ENCODE results near the gene FARP2.

The FARP2 gene

DNA sequence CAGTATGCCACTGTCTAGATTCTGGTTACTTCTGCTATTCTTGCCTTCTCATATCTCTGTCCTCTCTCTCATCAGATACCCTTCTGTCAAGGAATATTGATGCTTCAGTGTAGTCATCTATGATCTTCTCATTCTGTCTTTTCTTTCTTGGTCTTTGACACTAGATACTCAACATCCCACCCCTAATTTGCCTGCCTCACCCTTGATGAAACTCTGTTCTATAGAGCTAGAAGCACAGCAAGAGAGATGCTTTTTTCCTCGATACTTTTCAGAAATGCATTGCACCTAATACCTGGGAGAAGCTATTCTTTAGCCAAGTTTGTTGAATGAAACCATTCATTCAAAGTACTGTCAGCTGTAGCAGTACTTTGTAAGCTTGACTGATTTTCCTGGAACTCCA is 30.8 kb upstream of the FARP2 start:
- DNase-seq (ENCODE audit: low read depth in 2 of 2) = no peak

DNA sequence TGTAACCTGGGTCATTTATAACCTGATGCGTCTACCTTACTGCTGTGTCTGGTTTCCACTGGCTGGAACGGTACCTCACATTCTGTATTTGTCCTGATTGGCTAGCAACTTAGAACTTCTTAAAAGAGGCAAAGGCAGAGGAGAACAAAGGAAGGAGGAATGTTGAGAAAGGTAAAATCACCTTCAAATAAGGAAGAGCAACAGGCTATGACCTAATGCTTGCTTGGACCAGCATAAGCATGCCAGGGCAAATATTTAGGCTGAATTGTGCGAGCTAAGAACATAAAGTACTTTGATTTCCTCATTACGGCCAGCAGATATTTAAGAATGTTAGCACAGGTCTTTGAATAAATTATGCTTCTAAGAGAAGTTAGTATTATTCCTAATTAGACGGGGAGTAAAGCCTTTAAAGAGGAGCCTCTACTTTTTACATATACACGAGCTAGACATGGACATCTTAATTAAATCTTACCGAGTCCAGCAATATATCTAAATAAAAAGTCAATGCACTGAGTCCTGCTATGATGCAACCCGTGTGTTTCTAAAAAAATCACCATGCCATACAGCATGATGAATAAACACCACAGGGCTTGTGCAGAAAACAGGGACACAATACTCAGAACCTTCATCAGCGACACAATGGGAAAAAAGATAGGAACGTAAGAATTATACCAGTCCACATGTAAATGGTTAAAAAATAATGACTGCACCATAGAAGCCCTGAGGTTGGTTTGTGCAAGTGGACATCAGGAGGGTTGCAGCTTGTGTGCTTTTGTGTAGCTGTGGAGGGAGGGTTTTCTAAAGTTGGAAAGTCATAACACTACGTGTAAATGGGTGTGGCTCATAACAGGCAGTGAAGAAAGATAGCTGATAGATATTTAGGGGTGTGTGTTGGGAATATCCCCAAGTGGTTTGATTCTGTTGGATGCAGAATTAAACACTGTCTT is 26.1 kb upstream of the FARP2 start:
- no peak for DNase-seq (ENCODE audit: low read depth in 2 of 2)

DNA sequence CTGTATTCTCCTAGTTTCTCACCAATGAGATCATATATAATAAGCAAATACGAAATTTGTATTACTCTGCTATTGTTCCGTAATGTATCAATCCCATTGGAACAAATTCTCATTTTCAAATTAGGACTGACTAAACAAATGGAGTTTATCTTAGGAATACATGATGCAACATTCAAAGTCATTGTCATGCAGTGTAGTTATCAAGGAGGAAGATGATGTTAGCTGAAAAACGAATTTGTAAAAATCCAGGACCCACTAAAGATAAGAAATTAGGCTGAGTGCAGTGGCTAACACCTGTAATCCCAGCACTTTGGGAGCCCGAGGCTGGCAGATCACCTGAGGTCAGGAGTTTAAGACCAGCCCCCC is 25.5 kb upstream of the FARP2 start:
- no peak for DNase-seq (ENCODE audit: low read depth in 2 of 2)

DNA sequence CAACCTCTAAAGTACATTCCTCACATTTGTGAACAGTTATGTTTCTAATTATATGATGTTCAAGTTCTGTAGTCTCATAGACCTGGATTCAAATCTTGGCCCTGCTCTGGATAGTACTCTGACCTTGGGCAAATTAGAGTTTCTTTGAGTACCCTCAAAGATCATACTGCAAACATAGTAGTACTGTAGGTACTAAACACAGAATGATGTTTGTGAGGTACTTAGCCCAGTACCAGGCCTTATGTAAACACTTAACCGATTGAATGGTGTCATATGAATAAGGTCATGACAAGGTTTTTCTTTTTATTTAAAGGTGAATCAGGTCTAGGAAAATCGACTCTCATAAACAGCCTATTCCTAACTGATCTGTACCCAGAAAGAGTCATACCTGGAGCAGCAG is 21.3 kb upstream of the FARP2 start:
- no peak for DNase-seq (ENCODE audit: low read depth in 2 of 2)

DNA sequence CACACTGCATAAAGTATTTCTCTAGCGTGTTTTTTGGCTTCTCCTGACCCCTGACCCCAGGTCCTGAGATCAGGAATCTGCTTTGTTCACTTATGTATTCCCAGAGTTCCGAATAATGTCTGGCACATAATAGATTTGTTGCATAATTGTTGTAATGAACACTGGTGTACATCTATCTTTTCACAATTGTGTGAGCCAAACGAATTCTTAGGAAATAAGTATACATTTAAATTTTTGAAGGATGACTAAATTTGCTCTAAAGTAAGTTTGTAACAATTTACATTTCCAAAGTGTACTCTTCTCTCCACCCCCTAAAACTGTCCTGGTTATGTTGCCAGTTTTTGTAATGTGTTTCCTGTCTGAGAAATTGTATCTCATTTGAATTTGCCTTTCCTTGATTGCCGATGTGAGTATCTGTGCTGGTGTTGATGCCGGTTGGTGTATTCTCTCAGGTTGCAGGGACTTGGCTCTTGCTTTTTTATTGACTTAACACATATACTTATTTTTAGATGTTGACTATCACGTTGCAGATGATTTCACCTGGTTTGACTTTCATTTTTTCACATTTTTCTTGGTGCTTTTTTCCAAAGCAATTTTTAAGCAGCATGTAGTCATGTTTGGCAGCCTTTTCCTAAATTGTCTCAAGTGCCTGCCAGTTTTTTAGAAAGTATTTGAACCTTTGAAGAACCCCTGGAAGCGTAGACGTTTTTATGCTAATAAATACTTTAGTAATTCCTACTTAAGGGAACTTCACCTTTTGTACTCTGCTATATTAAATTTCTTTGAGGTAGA is 16.1 kb upstream of the FARP2 start:
- DNase-seq (ENCODE audit: low read depth in 2 of 2) = no peak

DNA sequence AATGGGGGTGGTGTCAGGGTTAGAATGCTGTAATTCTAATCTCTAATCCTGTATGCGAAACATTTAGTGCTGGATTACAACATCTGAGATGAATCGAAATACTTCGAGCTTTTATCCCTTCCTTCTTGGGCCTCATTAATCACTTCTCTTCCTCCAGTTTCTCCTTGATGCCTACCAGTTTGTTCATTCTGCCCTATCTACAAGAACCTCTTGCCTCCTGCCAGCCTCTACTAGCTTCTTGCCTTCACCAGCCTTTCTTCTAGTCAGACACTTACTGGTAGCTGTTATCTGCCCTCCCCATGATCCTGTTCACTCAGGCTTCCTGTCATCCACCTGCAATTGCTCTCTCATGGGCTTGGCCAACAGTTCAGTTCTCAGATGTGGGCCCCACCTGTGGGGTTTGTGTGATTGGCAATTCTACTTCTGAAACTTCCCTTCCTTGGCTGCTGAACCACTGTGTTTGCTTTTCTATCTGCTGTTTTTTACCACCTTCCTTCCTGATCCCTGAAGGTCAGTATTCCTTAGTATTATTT is 15.4 kb upstream of the FARP2 start:
- DNase-seq (ENCODE audit: low read depth in 2 of 2) = no peak

DNA sequence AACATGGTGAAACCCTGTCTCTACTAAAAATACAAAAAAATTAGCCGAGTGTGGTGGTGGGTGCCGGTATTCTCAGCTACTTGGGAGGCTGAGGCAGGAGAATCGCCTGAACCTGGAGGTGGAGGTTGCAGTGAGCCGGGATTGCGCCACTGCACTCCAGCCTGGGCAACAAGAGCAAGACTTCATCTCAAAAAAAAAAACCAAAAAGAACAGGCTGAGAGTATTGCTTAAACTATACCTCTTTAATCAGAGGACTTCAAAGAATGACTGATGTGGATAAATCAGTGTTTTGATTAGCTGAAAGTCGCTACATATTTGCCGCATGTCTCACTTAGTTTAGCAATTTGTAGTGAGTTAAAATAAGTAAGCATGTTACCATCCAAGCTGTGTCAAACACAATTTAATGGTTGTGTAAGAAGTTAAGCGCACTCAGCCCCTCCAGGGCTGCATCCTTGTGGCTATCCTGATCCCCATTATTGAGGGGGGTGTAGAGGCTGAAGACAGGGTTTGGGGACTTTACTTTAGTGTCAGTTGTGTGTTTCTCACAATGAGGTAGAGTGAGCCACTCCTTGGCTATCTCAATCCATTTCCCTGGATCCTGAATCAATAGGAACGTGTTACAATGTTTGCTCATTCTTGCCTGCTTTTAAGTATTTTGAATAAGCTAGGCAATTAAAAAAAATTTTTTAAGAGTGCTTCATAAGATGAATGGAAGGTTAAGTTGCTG is 11.0 kb upstream of the FARP2 start:
- DNase-seq (ENCODE audit: low read depth in 2 of 2) = no peak

DNA sequence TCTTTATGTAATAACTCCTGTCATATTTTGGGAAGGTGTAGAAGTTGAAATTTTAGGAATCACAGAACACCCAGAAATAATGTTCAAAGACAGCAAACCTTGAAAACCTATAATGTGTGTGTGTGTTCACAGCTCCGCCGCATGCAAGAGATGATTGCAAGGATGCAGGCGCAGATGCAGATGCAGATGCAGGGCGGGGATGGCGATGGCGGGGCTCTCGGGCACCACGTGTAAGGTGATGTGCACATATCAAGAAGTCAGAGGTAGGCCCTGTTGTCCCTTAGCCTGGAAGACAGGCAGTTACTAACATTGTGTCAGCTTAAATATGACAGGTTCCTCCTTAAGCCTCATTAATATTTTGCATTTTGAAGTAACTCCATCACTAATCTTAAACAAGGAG is 6.1 kb upstream of the FARP2 start:
- DNase-seq (ENCODE audit: low read depth in 2 of 2) = no peak

DNA sequence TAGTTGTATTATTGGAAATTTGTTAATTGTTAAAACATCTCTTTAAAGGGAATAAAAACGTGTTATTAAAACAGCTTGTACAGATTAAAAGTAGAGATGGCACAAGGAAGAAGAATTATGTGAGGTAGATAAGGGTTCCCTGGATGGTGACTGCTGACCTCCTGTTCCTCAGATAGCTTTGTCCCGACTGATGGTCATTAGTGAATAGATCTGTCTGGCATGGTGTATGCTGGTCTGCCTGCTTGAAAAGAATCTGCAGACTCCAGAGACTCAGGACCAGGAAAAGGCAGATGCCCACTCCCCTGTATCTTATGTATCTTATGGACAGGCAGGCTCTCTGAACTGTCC is 5.6 kb upstream of the FARP2 start:
- no peak for DNase-seq (ENCODE audit: low read depth in 2 of 2)

DNA sequence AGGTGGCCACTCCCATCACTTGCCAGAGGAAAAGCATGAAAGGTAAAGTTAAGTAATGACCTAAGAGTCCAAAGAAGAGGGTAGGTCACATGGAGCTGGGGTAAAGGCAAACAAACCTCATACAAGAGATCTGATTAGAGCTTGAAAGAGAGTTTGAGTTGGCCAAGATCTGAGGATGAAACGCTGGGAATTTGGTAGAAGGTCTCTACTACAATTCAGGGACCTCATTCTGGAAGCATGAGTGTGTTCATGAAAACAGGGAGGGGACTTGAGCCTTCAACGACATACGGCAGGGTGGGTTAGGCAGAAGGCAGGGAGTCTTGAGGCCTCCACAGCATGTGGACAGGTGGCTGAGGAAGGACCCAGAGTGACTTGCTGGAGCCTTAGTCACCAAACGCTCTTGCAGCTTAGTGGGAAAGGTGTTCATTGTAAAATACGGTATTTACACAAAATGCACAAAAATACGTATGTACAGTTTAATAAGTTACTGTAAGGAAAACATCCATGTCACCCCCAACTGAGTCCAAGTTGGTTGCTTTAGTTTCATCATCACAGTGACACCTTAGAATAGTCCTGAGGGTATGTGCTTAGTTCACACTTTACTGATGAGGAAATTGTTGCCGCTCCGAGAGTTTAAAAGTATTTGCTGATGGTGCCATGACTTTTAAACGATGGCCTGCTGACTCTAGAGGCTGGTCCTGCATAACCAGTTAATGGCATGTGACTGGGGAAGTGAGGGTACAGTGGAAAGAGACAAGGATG is 5.0 kb upstream of the FARP2 start:
- no peak for DNase-seq (ENCODE audit: low read depth in 2 of 2)

DNA sequence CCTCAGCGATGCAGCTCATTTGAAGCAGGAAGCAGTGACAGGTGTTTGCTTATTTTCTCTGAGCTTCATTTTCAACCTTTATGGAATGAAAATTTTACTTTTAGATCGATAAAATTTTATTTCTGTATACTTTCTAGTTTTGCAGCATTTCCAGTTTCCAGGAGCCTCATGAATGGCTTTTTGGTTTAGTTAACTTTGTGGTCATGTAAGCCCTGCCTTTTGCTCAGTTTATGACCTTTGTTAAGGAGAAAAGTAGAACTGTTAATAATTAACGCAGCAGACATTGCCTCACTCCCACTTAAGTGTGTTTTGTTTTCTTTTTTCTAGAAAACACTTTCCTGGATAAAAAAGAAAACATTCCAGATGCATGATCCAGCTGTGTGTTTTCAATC is 4.4 kb upstream of the FARP2 start:
- DNase-seq (ENCODE audit: low read depth in 2 of 2) = no peak

DNA sequence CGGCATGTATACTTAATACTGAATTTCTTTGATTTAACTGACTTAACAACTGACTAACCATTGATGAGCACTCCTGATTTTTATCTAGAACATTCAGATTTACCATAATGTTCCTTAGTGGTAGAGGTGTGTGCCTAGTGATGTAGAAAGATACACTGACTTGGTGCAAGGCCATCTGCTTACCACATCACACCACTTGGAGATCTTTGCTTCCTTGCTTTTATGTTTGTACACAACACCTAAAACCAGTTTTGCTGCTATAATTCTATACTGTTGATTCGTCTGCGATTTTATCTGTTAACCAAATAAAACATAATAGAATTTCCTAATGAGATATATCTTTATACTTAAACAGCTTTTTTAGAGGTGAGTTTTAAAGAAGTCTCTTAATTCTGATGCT is 3.9 kb upstream of the FARP2 start:
- DNase-seq (ENCODE audit: low read depth in 2 of 2) = no peak

DNA sequence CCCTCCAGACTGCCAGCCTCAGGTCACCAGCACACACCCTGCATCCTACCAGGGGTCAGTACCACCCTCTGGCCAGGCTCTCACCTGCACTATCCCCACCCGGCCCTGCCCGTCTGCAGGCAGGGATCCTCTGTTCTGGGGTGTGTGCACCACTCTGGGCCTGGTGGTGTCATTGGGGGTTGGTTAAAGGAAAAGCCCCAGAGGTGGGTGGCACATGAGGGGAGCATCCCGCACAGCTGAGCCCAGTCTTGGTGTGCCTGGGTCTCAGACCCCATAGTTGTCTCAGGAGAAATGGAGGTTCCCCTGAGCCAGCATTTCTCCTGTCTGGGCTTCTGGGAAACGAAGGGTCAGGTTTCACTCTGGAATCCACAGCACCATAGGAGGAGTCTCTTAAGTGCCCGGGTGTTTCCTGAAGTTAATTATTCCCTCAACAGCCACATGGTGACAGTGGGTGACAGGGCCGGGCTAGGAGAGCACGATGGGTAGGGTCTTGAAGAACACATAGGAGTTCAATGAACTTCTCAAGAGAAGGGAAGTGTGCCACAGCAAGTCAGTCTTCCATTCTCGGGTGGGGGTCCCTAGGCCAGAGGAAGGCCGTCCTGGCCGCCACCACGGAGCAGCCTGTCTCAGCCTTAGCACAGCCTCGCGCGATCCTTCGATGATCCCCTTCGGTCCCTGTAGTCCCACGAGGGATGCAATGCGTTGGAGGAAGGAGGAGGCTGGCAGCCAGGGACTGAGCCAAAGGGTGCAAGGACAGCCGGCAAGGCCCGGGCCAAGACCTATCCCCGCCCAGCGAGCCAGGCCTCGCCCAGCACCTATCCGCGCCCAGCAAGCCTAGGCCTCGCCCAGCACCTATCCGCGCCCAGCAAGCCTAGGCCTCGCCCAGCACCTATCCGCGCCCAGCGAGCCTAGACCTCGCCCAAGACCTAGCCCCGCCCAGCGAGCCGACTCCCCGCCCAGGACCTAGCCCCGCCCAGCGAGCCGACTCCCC is 1.1 kb upstream of the FARP2 start:
- DNase-seq (ENCODE audit: low read depth in 2 of 2) = peak; percentile 64 to 83

DNA sequence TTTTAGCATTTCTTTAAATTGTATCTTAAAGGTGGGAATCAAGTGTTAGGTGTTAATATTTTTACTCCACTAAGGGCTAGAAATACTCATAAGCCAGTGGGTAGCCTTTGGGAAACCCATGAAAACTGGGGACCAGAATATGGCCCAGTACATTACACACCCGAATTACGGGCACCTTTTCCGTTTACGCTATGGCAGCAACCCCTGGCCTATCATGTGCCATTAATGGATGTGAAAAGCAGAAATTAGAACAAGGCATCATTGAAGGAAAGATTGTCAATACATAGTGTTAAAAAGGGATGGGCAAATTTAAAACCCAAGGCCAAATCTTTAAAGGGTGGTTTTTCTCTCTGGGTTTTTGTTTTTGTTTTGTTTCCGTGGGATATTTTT is 781 bp downstream of the FARP2 start:
- DNase-seq (ENCODE audit: low read depth in 2 of 2) = no peak

DNA sequence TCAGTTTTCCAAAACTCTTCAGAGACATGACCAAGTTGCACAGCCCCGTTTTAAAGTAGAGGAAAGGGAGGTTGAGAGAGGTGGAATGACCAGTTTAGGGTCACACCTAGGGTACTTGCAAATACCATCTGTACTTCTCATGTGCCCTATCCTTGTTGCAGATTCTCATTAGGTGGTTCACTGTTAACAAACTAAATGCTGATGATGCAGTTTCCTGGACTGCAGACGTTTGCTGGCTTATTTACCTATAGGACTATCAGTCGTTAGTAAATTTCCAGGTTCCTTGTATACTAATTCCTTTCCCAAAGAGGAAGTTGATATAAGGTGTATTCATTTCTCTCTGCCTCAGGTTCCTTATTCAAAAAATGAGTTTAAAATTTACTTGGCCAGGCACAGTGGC is 1.4 kb downstream of the FARP2 start:
- DNase-seq (ENCODE audit: low read depth in 2 of 2) = no peak

DNA sequence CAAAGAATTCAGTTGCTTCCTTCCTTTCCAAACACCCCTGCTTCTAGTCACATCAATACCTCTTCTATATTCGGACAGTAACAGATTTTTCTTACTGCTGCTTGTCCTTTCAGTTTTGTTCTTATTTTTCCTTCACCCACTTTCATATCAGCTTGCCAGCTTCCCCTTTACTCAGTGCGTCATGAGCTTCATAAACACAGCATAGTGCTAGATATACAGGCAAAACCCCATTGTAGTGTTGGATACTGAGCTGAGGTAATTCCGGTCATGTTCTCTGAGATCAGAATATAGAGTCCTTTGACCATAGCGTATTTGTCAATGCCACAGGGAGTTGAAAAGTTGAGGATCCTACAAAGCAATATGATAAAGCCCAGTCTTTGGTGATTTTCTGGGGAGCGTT is 2.4 kb downstream of the FARP2 start:
- no peak for DNase-seq (ENCODE audit: low read depth in 2 of 2)

DNA sequence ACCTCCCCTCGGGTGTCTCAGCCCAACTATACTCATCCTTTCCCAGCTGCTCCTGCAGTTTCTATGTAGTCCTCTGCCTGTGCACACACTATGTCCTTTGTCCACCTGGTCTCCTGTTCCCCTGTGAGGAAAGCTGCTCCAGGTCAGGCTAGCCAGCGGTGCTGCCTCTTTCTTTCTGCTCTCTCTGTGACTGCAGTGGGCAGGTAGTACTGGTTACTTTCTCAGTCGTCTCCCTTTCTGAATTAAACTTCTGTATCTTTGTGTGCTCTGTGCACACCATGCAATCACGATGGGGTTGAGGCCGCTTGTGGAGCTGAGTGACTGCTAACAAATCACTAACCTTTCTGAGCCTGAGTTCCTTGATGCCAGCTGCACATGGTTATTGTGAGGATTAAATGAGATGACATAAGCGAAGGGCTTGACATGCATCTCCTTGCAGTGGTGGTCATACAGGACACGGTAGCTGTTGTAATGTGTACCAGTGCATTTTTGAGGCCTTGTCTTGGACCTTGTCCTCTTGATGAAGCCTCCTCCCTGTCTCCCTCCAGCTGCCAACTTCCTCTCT is 3.5 kb downstream of the FARP2 start:
- no peak for DNase-seq (ENCODE audit: low read depth in 2 of 2)

DNA sequence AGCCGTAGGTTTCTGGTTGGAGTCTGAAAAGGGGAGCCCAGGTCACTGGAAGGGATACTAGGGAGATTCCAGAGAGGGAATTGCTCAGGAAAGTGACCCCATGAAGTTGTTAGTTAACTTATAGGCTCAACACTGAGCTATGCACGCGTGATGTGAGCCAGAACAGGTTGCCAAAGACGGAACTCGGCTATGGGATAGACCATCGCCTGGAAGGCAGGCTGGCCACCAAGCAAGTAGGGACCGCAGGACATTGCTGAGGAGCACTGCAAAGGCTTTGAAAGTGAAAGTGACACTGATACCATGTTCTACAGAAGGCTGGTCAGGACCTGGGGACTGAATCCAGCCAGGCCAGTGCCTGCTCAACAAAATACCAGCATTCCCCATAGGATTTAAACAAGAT is 7.3 kb downstream of the FARP2 start:
- no peak for DNase-seq (ENCODE audit: low read depth in 2 of 2)

DNA sequence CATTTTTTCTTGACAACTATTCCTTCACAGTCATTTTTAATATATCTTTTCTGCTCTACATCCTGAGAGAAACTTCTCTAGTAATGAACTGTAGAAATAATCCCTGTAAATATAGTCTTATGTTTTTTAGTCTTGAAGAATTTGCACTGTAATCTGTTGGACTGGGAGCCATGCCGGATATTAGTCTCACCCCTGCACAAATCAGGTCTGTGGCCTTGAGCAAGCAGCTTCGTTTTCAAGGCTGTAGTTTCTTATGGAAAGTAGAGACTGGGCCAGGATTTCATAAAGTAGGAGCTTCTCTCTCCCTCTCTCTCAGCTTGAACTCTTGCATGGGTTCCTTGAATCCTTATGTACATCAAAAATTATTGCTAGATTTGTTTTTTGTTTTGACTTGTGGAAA is 8.7 kb downstream of the FARP2 start:
- no peak for DNase-seq (ENCODE audit: low read depth in 2 of 2)

DNA sequence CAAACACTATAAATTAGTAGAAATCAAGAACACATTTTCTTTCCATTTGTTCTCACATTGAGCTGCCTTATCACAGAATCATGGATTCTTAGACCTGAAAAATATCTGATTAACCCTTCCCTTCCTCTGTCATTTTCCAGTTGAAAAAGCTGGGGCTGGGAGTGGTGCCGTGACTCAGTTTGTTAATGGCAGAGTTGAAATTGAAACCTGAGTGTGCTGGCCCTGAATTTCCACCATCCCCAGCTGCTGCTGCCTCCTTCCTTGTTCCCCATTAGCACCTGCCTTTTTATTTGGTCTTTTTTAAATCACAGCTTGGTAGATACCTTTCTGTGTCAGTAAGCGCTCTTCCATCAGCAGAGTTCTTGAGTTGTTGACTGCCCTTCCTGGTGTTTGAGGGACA is 10.6 kb downstream of the FARP2 start:
- no peak for DNase-seq (ENCODE audit: low read depth in 2 of 2)
